HG03097 (cell line): Measurements from ENCODE around the gene CTSO.

Source experiments
- ATAC-seq: cut with Tn5 transposase; IDR thresholded peaks from one replicate; pipeline ENCODE4 v1.9.1; 2021; ENCODE audit not compliant: unreplicated experiment, low FRiP score

CTSO gene

GRCh38 chr4:155875878-155876277 is 77.8 kb downstream of the CTSO start:
- no peak for ATAC-seq
